IMR-90 (cell line): ENCODE results near the gene DLGAP4. TPM values are rescaled to one million over a fixed set of nuclear protein-coding genes. Genes with fewer than 3 reads are reported as not detected.

Source experiments
- ATAC-seq: fragments of 200-7000 bp; cut with Tn5 transposase; 2 replicates; pipeline ENCODE4 v1.9.1; 2020; ENCODE audit warnings: low read depth, mild to moderate bottlenecking, moderate library complexity
- BruUV-seq: library from RNA; stranded (reverse); fragments of 400-500 nt; replicated peaks from 2 replicates; lab custom pipeline; 2021; lab: Mats Ljungman, UMichigan
- CTCF ChIA-PET: fragments of 300-600 bp; formaldehyde crosslinking; extraction: SDS; loops from one replicate; lab custom pipeline; 2021; ENCODE audit warnings: antibody characterized with exemption; lab: Yijun Ruan, JAX
- POLR2A ChIA-PET: fragments of 300-600 bp; sonication (Branson Sonifier 250); formaldehyde crosslinking; loops from one replicate; lab custom pipeline; 2022; ENCODE audit warnings: antibody characterized with exemption; ENCODE audit not compliant: unreplicated experiment; lab: Charles Lee
- DNase-seq: peaks from one replicate; pipeline ENCODE4 v3.0.0; 2013
- H2AFZ ChIP-seq: replicated peaks from 2 replicates; pipeline ENCODE3; 2013; ENCODE audit warnings: low read length, mild to moderate bottlenecking; ENCODE audit not compliant: poor library complexity
- H2AK5ac ChIP-seq: 2 replicates; pipeline ENCODE4 v1.6.1; 2013; ENCODE audit warnings: low read depth, low read length, inconsistent platforms
- H2AK9ac ChIP-seq: replicated peaks from 2 replicates; pipeline ENCODE3; 2013; ENCODE audit warnings: mild to moderate bottlenecking, low read depth, low read length, moderate library complexity; ENCODE audit not compliant: poor library complexity
- H2BK120ac ChIP-seq: 2 replicates; pipeline ENCODE4 v1.6.1; 2013; ENCODE audit warnings: low read depth, low read length, inconsistent platforms
- H2BK15ac ChIP-seq: 3 replicates; pipeline ENCODE4 v1.6.1; 2013; ENCODE audit warnings: low read depth, low read length, inconsistent platforms
- H2BK20ac ChIP-seq: 2 replicates; pipeline ENCODE4 v1.6.1; 2013; ENCODE audit warnings: low read depth, mild to moderate bottlenecking, inconsistent platforms, low read length, moderate library complexity
- H2BK5ac ChIP-seq: 2 replicates; pipeline ENCODE4 v1.6.1; 2013; ENCODE audit warnings: mild to moderate bottlenecking, low read depth, low read length, inconsistent platforms; ENCODE audit not compliant: poor library complexity, severe bottlenecking
- H3K14ac ChIP-seq: replicated peaks from 2 replicates; pipeline ENCODE4 v1.6.1; 2013; ENCODE audit warnings: low read depth, low read length, inconsistent platforms
- H3K18ac ChIP-seq: 2 replicates; pipeline ENCODE4 v1.6.1; 2013; ENCODE audit warnings: low read depth, low read length, control low read depth
- H3K23ac ChIP-seq: 2 replicates; pipeline ENCODE4 v1.6.1; 2013; ENCODE audit warnings: low read depth, low read length, inconsistent platforms
- H3K27ac ChIP-seq: 2 replicates; pipeline ENCODE4 v1.5.1; 2013; ENCODE audit warnings: mild to moderate bottlenecking, control low read depth, low read length; ENCODE audit not compliant: insufficient read depth
- H3K27me3 ChIP-seq: 2 replicates; pipeline ENCODE4 v1.6.1; 2013; ENCODE audit warnings: low read length; ENCODE audit not compliant: control insufficient read depth, insufficient read depth
- H3K36me3 ChIP-seq: 2 replicates; pipeline ENCODE4 v1.6.1; 2013; ENCODE audit warnings: low read length, mixed read lengths; ENCODE audit not compliant: control insufficient read depth, insufficient read depth
- H3K4ac ChIP-seq: 2 replicates; pipeline ENCODE4 v1.6.1; 2013; ENCODE audit warnings: low read depth, low read length, inconsistent platforms
- H3K4me1 ChIP-seq: 2 replicates; pipeline ENCODE4 v1.6.1; 2013; ENCODE audit warnings: low read length, mixed read lengths; ENCODE audit not compliant: control insufficient read depth, insufficient read depth
- H3K4me2 ChIP-seq: 2 replicates; pipeline ENCODE4 v1.6.1; 2013; ENCODE audit warnings: low read depth, mild to moderate bottlenecking, control low read depth, low read length, moderate library complexity
- H3K4me3 ChIP-seq: 2 replicates; pipeline ENCODE4 v1.5.1; 2013; ENCODE audit warnings: low read depth, mild to moderate bottlenecking, control low read depth, low read length, moderate library complexity; ENCODE audit not compliant: insufficient read depth
- H3K56ac ChIP-seq: 2 replicates; pipeline ENCODE4 v1.6.1; 2013; ENCODE audit warnings: low read length, inconsistent platforms; ENCODE audit not compliant: insufficient read depth; ENCODE audit errors: extremely low read depth
- H3K79me1 ChIP-seq, 2 experiments: 2 replicates each; pipeline ENCODE4 v1.6.1; 2013; ENCODE audit warnings: low read length in 2 of 2, inconsistent platforms in 1 of 2, low read depth in 1 of 2
- H3K9ac ChIP-seq: 2 replicates; pipeline ENCODE4 v1.6.1; 2013; ENCODE audit warnings: low read depth, low read length, control low read depth
- H3K9me1 ChIP-seq: 2 replicates; pipeline ENCODE4 v1.6.1; 2013; ENCODE audit warnings: low read length, inconsistent platforms; ENCODE audit not compliant: insufficient read depth
- H3K9me3 ChIP-seq: 2 replicates; pipeline ENCODE4 v1.6.1; 2013; ENCODE audit warnings: low read length; ENCODE audit not compliant: control insufficient read depth, insufficient read depth
- H4K20me1 ChIP-seq: 2 replicates; pipeline ENCODE4 v1.6.1; 2013; ENCODE audit warnings: low read length, inconsistent platforms; ENCODE audit not compliant: insufficient read depth
- H4K5ac ChIP-seq: 2 replicates; pipeline ENCODE4 v1.6.1; 2013; ENCODE audit warnings: mild to moderate bottlenecking, low read depth, low read length, control low read depth
- H4K8ac ChIP-seq, 2 experiments: 2 replicates each; pipeline ENCODE4 v1.6.1; 2013; ENCODE audit warnings: low read depth in 2 of 2, low read length in 2 of 2, control low read depth in 1 of 2, inconsistent platforms in 1 of 2
- H4K91ac ChIP-seq: 2 replicates; pipeline ENCODE4 v1.6.1; 2013; ENCODE audit warnings: low read depth, low read length, inconsistent platforms; ENCODE audit not compliant: insufficient read depth
- BHLHE40 ChIP-seq: fragments of 150-350 bp; IDR thresholded peaks from 2 replicates; pipeline ENCODE4 v1.6.1; 2016; ENCODE audit warnings: mild to moderate bottlenecking, low read depth, low read length
- CEBPB ChIP-seq: IDR thresholded peaks from 2 replicates; pipeline ENCODE4 v1.6.1; 2012; ENCODE audit warnings: low read depth, low read length, improper control_type of control experiment
- CHD1 ChIP-seq: IDR thresholded peaks from 2 replicates; pipeline ENCODE4 v1.6.1; 2012; ENCODE audit warnings: low read depth, low read length, improper control_type of control experiment
- CTCF ChIP-seq: conservative IDR thresholded peaks from 2 replicates; pipeline ENCODE4 v1.5.1; 2012; ENCODE audit warnings: mild to moderate bottlenecking, low read depth, low read length, improper control_type of control experiment
- ELK1 ChIP-seq: fragments of 150-350 bp; IDR thresholded peaks from 2 replicates; pipeline ENCODE4 v1.6.1; 2016; ENCODE audit warnings: low read depth, mild to moderate bottlenecking, low read length, moderate library complexity, borderline replicate concordance
- FOS ChIP-seq: fragments of 150-350 bp; IDR thresholded peaks from 2 replicates; pipeline ENCODE4 v1.6.1; 2016; ENCODE audit warnings: low read depth, low read length
- MAFK ChIP-seq: IDR thresholded peaks from 2 replicates; pipeline ENCODE4 v1.6.1; 2012; ENCODE audit warnings: low read depth, low read length, improper control_type of control experiment
- MAZ ChIP-seq: IDR thresholded peaks from 2 replicates; pipeline ENCODE4 v1.6.1; 2012; ENCODE audit warnings: low read depth, mild to moderate bottlenecking, low read length, improper control_type of control experiment, moderate library complexity, borderline replicate concordance
- MXI1 ChIP-seq: IDR thresholded peaks from 2 replicates; pipeline ENCODE4 v1.6.1; 2012; ENCODE audit warnings: low read depth, mild to moderate bottlenecking, low read length, moderate library complexity, borderline replicate concordance
- NFE2L2 ChIP-seq: fragments of 150-350 bp; IDR thresholded peaks from 2 replicates; pipeline ENCODE4 v1.6.1; 2016; ENCODE audit warnings: low read depth, mild to moderate bottlenecking, low read length
- POLR2A ChIP-seq: IDR thresholded peaks from 2 replicates; pipeline ENCODE4 v1.6.1; 2012; ENCODE audit warnings: mild to moderate bottlenecking, low read depth, low read length
- RAD21 ChIP-seq: IDR thresholded peaks from 2 replicates; pipeline ENCODE4 v1.6.1; 2012; ENCODE audit warnings: low read length, improper control_type of control experiment
- RCOR1 ChIP-seq: IDR thresholded peaks from 2 replicates; pipeline ENCODE4 v1.6.1; 2012; ENCODE audit warnings: mild to moderate bottlenecking, low read length, improper control_type of control experiment; ENCODE audit not compliant: insufficient replicate concordance
- RFX5 ChIP-seq: IDR thresholded peaks from 2 replicates; pipeline ENCODE4 v1.8.0; 2012; ENCODE audit warnings: low read depth, mild to moderate bottlenecking, low read length, moderate library complexity
- SMC3 ChIP-seq: fragments of 150-350 bp; IDR thresholded peaks from 2 replicates; pipeline ENCODE4 v1.6.1; 2016; ENCODE audit warnings: low read depth, mild to moderate bottlenecking, antibody characterized with exemption, low read length, moderate library complexity
- USF2 ChIP-seq: fragments of 150-350 bp; IDR thresholded peaks from 2 replicates; pipeline ENCODE4 v1.6.1; 2017; ENCODE audit warnings: mild to moderate bottlenecking, antibody characterized with exemption, low read length, low read depth
- WGBS, 2 experiments: methylation state at CpG; one replicate each; pipeline versions ENCODE4 v1.1.5 to v1.1.7; 2013; ENCODE audit warnings: missing lambda C conversion rate in 2 of 2; ENCODE audit not compliant: insufficient read length in 1 of 2; ENCODE audit errors: extremely low coverage in 2 of 2; 5-methylcytosine and 5-hydroxymethylcytosine counted together
- dilution Hi-C: fragments of 300-500 bp; cut with HindIII; formaldehyde crosslinking; loops from one replicate; pipeline ENCODE4 v1.14.3; 2018; ENCODE audit warnings: low sequenced_read_pairs; ENCODE audit not compliant: unreplicated experiment
- in situ Hi-C: fragments of 300-500 bp; cut with MboI; formaldehyde crosslinking; loops from 3 replicates; pipeline ENCODE4 v1.14.3; 2019; ENCODE audit warnings: low sequenced_read_pairs, inconsistent platforms, mixed read lengths
- intact Hi-C: fragments of 100-400 bp; cut with micrococcal nuclease; formaldehyde crosslinking; loops from 2 replicates; pipeline ENCODE4 v1.10.0; 2022
- polyA plus RNA-seq, 3 experiments: library from polyadenylated mRNA; depleted of rRNA; stranded (reverse); fragments of >200 nt; gene quantifications; 2 replicates each; pipeline ENCODE4 v1.2.3, GENCODE V29; 2012; ENCODE audit warnings: low replicate concordance in 1 of 3
- total RNA-seq: library from RNA; depleted of rRNA; stranded (reverse); fragments of >200 nt; gene quantifications from 2 replicates; pipeline ENCODE4 v1.2.3, GENCODE V29; 2012

DLGAP4 gene
- total and polyA plus RNA-seq, 2 of the 4 experiments (the other 2 are of a cell fraction): 32.3 to 73.2 TPM

GRCh38 chr20:36367370-36367745, 61.2 kb downstream of the DLGAP4 start:
- peaks cover 47% of the 10 kb centered on the region for H3K27me3 ChIP-seq
- intact Hi-C loops: no loop called here
- no peak overlapping the region for H2AFZ ChIP-seq
- no peak overlapping the region for H4K91ac ChIP-seq
- no peak overlapping the region for H3K14ac ChIP-seq
- no peak overlapping the region for H2BK15ac ChIP-seq
- H4K20me1 ChIP-seq: no peaks in the 10 kb centered on the region
- no peak overlapping the region for H2AK9ac ChIP-seq
- 0 out of 2 replicates have a peak, but pooled peaks cover 3% of the 10 kb centered on the region for H3K9me1 ChIP-seq
- no peak overlapping the region for H3K4me3 ChIP-seq
- in situ Hi-C loops: no loop called here
- H2AK5ac ChIP-seq: no peak overlapping the region
- BruUV-seq: no TSS peak
- no peak overlapping the region for H3K18ac ChIP-seq
- H3K9ac ChIP-seq: no peak overlapping the region
- 70% methylated on average over 2 of the region's 4 CpGs; no CpG with 5 or more reads in 1 of the 2 experiments for WGBS, 2 experiments
- TF ChIP-seq RFX5 (no peak), USF2 (no peak), RCOR1 (no peak), MXI1 (no peak), BHLHE40 (no peak), MAZ (no peak), RAD21 (no peak), CHD1 (no peak), SMC3 (no peak), MAFK (no peak), FOS (no peak), CEBPB (no peak), CTCF (no peak), POLR2A (no peak), ELK1 (no peak), NFE2L2 (no peak)
- no peak for DNase-seq
- H2BK5ac ChIP-seq: no peak overlapping the region
- no peaks in the 10 kb centered on the region for H3K79me1 ChIP-seq
- dilution Hi-C loops: no loop called here
- no peak overlapping the region for H4K5ac ChIP-seq
- no peak overlapping the region for H2BK120ac ChIP-seq
- H3K9me3 ChIP-seq: no peaks in the 10 kb centered on the region
- POLR2A ChIA-PET: no interaction called here
- no peak overlapping the region for H3K27ac ChIP-seq
- no peak overlapping the region for H3K4ac ChIP-seq
- H3K56ac ChIP-seq: no peak overlapping the region
- no peak overlapping the region for H4K8ac ChIP-seq
- no peak overlapping the region for H3K23ac ChIP-seq
- no peaks in the 10 kb centered on the region for H3K36me3 ChIP-seq
- H3K4me1 ChIP-seq: no peaks in the 10 kb centered on the region
- H2BK20ac ChIP-seq: no peak overlapping the region
- no peak overlapping the region for H3K4me2 ChIP-seq
- CTCF ChIA-PET: no interaction called here
- no peak for ATAC-seq
